ENCODE data around the gene CEP76.
"Not testable (repeated sequence)": the region's sequence is repeated elsewhere in the genome, so short reads cannot be mapped to it uniquely, and the experiment has no call there.

CEP76 gene

DNA sequence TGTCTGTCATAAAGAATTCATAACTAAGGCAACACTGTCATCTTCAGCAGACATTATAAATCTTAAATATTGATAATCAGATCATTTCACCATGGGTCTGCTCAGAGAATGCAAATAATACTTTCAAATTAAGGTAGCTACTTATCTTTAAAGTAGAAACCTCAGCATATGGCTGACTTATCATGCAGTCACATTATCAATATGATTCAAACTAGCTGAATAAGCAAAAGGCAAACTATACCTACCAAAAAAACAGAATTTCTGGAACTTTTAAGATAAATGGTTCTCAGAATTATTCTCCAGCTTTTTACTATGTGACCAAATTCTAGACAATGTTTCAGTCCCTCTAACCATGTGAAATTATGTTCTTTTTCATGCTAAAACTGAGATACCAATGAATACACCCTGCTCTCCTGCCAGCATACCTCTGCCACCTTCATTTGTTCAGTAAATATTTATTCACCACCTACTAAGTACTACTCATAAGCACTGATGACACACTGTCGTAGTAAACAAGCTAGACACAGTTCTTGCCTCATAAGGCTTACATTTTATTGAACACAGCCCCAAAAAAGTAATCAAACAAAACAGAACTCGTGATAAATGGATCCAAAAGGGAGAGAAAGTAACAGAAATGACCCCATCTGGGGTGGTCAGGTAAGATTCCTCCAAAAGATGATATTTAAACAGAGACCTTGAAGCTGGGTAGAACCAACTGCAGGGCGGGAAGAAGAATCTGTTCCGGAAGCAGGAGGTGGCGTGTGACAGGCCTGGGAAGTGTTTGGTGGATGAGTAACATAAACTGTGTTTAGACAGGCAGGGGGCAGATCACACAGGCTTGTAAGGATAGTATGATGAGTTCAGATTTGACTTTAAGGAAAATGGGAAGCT lies 62.3 kb downstream of the CEP76 start:
- DNase-seq, result no peak

DNA sequence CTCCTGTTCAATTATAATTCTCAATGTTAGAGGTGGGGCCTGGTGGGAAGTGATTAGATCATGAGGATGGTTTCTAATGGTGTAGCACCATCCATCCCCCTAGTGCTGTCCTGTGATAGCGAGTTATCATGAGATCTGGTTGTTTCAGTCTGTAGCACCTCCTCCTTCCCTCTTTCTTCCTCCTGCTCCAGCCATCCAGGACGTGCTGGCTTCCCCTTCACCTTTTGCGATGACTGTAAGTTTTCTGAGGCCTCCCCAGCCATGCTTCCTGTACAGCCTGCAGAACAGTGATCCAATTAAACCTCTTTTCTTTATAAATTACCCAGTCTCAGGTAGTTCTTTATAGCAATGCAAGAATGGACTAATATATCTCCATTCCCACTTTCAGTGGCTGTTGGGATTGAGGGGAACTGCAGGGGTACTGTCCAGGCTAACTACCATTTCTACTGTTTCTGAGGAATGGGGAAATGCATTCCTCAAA lies 63.8 kb downstream of the CEP76 start:
- no peak for DNase-seq

DNA sequence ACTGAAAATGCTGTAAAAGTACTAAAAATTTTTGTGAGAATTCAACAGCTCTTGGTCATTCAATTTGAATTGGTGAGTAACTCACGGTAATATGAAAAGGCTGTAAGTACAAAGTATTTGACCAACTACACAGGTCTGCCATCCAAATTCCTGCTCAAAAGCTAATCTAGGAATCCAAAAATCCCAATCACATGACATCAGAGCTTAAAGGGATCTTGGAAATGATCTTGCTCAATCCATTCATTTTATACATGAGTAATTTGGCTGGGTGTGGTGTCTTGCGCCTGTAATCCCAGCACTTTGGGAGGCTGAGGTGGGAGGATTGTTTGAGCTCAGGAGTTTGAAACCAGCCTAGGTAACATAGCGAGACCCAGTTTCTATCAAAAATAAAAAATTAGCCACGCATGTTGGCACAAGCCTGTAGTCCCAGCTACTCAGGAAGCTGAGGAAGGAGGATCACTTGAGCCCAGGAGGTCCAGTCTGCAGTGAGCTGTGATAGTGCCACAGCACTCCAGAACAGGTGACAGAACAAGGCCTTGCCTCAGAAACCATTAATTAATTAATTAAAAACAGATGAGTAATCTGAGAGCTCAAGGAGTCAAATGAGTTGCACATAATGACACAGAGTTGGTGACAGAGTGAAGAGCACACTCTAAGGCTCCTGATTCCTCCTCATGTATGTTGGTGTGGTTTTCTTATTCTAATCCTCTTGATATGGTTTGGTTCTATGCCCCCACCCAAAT lies 64.5 kb downstream of the CEP76 start:
- no peak for DNase-seq

DNA sequence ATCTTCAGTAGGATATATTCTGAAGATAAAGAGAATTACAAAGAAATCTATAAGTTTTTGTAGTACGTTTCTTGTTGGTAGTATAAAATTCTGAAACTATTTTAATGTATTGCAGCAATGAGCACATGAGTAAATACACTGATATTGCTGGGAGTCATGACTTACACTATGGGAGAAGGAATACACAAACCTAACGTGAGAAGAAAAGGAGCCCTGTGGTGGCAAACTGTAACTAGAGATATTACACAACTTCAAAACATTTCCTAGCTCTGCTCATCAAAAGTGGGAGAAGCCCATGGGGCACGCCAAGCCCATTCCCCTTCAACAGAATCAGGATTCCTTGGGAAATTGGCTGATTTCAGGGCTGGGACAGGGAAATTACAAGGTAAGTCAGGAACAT lies 65.1 kb downstream of the CEP76 start:
- no peak for DNase-seq

DNA sequence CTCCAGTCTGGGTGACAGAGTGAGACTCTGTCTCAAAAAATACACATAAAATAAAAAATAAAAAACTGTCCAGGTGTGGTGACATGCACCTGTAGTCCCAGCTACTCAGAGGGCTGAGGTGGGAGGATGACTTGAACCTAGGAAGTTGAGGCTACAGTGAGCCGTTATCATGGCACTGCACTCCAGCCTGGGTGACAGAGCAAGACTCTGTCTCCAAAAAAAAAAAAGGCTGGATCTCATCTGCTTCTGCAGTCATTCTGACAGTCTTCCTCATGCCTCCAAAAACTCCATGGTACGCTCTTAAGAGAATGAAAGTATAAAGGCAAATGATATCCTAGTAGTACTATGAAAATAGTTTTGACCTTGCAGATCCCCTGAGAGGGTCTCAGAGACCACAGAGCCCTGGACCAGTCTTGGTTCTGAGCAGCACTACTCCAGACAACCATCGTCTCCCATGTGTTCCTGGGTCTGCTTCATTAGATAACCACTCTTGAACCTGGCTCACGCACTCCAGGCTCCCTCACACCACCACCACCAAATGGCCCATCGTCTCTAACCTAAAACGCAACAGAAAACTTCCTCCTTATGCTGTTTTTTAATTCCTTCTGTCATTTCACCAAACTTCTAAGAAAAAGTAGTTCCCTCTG lies 70.6 kb downstream of the CEP76 start:
- DNase-seq, result no peak

DNA sequence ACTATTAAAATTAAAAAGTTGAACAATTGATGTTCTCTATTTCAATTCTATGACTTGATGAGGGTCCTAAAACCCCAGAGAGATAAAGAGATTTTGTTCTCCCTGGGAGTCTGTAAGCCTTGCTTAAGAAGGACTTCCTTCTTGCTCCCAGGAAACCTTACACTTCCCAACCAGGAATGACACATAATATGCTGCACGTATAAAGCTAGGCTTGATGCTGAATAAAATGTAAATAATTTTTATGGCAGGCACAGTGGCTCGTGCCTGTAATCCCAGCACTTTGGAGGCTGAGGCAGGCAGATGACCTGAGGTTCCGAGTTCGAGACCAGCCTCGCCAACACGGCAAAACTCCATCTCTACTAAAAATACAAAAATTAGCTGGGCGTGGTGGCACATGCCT lies 72.4 kb downstream of the CEP76 start:
- no peak for DNase-seq

DNA sequence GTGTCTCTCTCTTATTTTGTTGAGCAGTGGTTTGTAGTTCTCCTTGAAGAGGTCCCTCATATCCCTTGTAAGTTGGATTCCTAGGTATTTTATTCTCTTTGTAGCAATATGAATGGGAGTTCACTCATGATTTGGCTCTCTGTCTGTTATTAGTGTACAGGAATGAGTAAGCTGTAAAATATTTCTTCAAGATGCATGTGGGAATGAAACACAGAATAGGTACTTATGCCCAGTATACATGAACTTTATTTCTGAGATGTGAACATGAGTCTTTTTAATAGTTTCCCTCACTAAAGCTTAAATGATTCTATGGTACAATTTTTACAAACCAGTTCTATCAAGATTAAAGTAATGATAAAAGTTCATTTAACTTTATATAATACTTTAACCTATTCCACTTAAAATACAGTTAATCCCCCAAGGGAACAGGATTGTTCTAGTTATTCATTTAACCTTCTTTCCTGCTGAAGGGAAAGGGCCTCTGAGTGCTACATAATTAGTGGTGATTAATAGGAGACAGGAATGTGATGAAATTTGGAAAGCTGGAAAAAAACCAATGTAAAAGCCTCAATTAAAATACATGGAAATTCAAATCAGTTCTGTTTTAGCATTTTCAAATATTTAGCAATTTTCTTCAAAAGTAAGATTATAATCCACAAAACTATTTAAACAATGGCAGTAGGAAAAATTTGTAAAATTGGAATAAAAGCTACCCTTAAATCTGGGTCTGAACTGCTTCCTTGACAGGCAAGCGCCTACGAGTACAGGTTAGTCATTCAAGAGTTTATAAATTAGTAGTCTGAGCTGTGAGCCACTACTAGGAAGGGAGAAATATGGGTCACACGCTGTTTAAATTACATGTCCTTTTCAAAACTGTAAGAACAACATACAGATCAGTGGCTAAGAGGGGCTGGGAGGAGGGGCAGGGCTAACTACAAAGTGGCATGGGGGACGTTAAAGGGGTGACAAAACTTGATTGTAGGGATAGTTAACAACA lies 73.5 kb downstream of the CEP76 start:
- no peak for DNase-seq

DNA sequence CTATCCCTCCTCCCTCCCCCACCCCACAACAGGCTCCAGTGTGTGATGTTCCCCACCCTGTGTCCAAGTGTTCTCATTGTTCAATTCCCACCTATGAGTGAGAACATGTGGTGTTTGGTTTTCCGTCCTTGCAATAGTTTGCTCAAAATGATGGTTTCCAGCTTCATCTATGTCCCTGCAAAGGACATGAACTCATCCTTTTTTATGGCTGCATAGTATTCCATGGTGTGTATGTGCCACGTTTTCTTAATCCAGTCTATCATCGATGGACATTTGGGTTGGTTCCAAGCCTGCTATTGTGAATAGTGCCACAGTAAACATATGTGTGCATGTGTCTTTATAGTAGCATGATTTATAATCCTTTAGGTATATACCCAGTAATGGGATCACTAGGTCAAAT lies 75.3 kb downstream of the CEP76 start:
- DNase-seq, result not testable (repeated sequence)

DNA sequence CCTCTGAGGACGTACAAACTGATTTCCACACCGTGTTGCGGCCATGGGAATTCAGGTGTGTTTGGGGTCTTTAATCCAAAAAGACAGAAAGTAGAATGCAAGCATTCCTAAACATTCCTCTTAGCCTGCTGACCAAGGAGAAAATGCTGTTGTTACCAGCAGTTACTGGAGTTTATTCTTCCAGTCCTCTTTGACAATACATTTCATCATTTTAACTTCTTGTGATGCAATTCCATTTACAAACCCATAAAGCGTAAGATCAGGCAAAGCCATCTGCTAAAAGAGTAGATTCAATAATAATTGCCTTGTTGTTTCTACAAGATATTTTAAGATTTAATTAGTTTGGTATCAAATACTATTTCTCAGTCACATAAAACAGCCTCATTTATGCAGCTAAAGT lies 77.3 kb downstream of the CEP76 start:
- no peak for DNase-seq
